Diencephalon (tissue), 1 donor: ENCODE measurements around the gene PRSS23. TPM values are rescaled to one million over a fixed set of nuclear protein-coding genes. Genes with fewer than 3 reads are reported as not detected.

Source experiments
- total RNA-seq: library from RNA; depleted of rRNA; stranded (reverse); fragments of >200 nt; gene quantifications from one replicate; pipeline ENCODE4 v1.2.3, GENCODE V29; 2014

Gene PRSS23
- 9.0 TPM for total RNA-seq

GRCh38 chr11:86800076-86800959 lies at the start of gene PRSS23:
PRSS23 (plus strand) TSS chr11:86800542; CDS start chr11:86807644, 7,102 bp downstream.

Other genes with a start within 250 kb of the PRSS23 start
- 75.0 TPM for gene ME3, start 127.9 kb upstream of the PRSS23 start, total RNA-seq
- 6.5 TPM for gene FZD4, start 154.9 kb downstream of the PRSS23 start, total RNA-seq
- 35.1 TPM for gene TMEM135, start 237.4 kb downstream of the PRSS23 start, total RNA-seq